WTC11 (cell line): ENCODE measurements around the gene DNASE1L3. TPM values are rescaled to one million over a fixed set of nuclear protein-coding genes. Genes with fewer than 3 reads are reported as not detected.

ENCODE experiments used
- ATAC-seq: fragments of 200-7000 bp; cut with Tn5 transposase; 2 replicates; pipeline ENCODE4 v1.10.0; 2021; ENCODE audit warnings: mild to moderate bottlenecking, moderate library complexity
- Bru-seq: library from RNA; stranded (reverse); fragments of 400-500 nt; gene quantifications from one replicate; lab custom pipeline; 2021; lab: Mats Ljungman, UMichigan
- CTCF ChIA-PET: fragments of 300-600 bp; sonication (Branson Sonifier 250); formaldehyde crosslinking; loops from one replicate; lab custom pipeline; 2021; ENCODE audit warnings: antibody characterized with exemption; lab: Charles Lee
- POLR2A ChIA-PET: fragments of 350-600 bp; sonication (Branson Sonifier 250); formaldehyde crosslinking; loops from one replicate; lab custom pipeline; 2021; ENCODE audit warnings: antibody characterized with exemption; lab: Charles Lee
- DNase-seq: peaks from one replicate; pipeline ENCODE4 v3.0.0; 2021; ENCODE audit warnings: low spot score
- H3K27ac Mint-ChIP-seq: 2 replicates; pipeline ENCODE4 v1.8.0; 2021; ENCODE audit warnings: mixed read lengths
- H3K27me3 Mint-ChIP-seq: 2 replicates; pipeline ENCODE4 v1.8.0; 2021; ENCODE audit warnings: low read depth, mild to moderate bottlenecking, moderate library complexity, mixed read lengths
- H3K36me3 Mint-ChIP-seq: 2 replicates; pipeline ENCODE4 v1.8.0; 2021; ENCODE audit warnings: mixed read lengths
- H3K4me1 Mint-ChIP-seq: 2 replicates; pipeline ENCODE4 v1.8.0; 2022; ENCODE audit warnings: mixed read lengths
- H3K4me3 Mint-ChIP-seq: 2 replicates; pipeline ENCODE4 v1.8.0; 2021; ENCODE audit warnings: mild to moderate bottlenecking, moderate library complexity, mixed read lengths
- H3K9me3 Mint-ChIP-seq: 2 replicates; pipeline ENCODE4 v1.8.0; 2021; ENCODE audit warnings: mixed read lengths
- CREB1 ChIP-seq: sonication (generic); formaldehyde crosslinking; IDR thresholded peaks from 2 replicates; pipeline ENCODE4 v1.8.0; 2023; ENCODE audit warnings: mild to moderate bottlenecking, missing genetic modification reagents
- GABPB1 ChIP-seq: sonication (generic); formaldehyde crosslinking; IDR thresholded peaks from 2 replicates; pipeline ENCODE4 v1.8.1; 2023; ENCODE audit warnings: mild to moderate bottlenecking, missing genetic modification reagents
- JUN ChIP-seq: sonication (generic); formaldehyde crosslinking; IDR thresholded peaks from 2 replicates; pipeline ENCODE4 v1.8.0; 2023; ENCODE audit warnings: mild to moderate bottlenecking, missing genetic modification reagents
- MXD4 ChIP-seq: fragments of 250-450 bp; sonication (Bioruptor Pico); IDR thresholded peaks from 2 replicates; pipeline ENCODE4 v1.8.0; 2021; ENCODE audit warnings: mild to moderate bottlenecking, moderate library complexity, borderline replicate concordance
- MYBL2 ChIP-seq: sonication (generic); formaldehyde crosslinking; IDR thresholded peaks from 2 replicates; pipeline ENCODE4 v1.8.1; 2023; ENCODE audit warnings: mild to moderate bottlenecking, moderate library complexity, missing genetic modification reagents
- SOX15 ChIP-seq: fragments of 250-450 bp; sonication (Bioruptor Pico); IDR thresholded peaks from 2 replicates; pipeline ENCODE4 v1.9.0; 2021; ENCODE audit warnings: mild to moderate bottlenecking
- SP1 ChIP-seq: sonication (generic); formaldehyde crosslinking; conservative IDR thresholded peaks from 2 replicates; pipeline ENCODE4 v1.8.1; 2022; ENCODE audit warnings: missing genetic modification reagents
- USF2 ChIP-seq: sonication (generic); formaldehyde crosslinking; IDR thresholded peaks from 2 replicates; pipeline ENCODE4 v1.8.1; 2023; ENCODE audit warnings: mild to moderate bottlenecking, missing genetic modification reagents, moderate library complexity
- ZNF138 ChIP-seq: sonication (generic); formaldehyde crosslinking; conservative IDR thresholded peaks from 2 replicates; pipeline ENCODE4 v1.8.1; 2022; ENCODE audit warnings: mild to moderate bottlenecking, moderate library complexity, missing genetic modification reagents
- ZNF317 ChIP-seq: sonication (generic); formaldehyde crosslinking; IDR thresholded peaks from 2 replicates; pipeline ENCODE4 v1.8.1; 2023; ENCODE audit warnings: low read depth, mild to moderate bottlenecking, moderate library complexity, missing genetic modification reagents, borderline replicate concordance
- long read RNA-seq, 3 experiments: library from RNA in 1 of 3; library from capped mRNA in 1 of 3; library from polyadenylated mRNA in 1 of 3; unstranded in 2 of 3; stranded (forward) in 1 of 3; transcript quantifications; one replicate each; pipeline ENCODE4 v2.0.0, GENCODE V29; 2021
- total RNA-seq: library from RNA; stranded (reverse); gene quantifications from 3 replicates; pipeline ENCODE4 v1.2.3, GENCODE V29; 2021
- TF ChIP-seq, protein P1 (sequence below): sonication (generic); formaldehyde crosslinking; IDR thresholded peaks from 2 replicates; pipeline ENCODE4 v1.8.0; 2023; ENCODE audit warnings: mild to moderate bottlenecking, missing genetic modification reagents
- TF ChIP-seq, protein P2 (sequence below): sonication (generic); formaldehyde crosslinking; conservative IDR thresholded peaks from 2 replicates; pipeline ENCODE4 v1.8.1; 2023; ENCODE audit warnings: mild to moderate bottlenecking, low read depth, missing genetic modification reagents, moderate library complexity
- TF ChIP-seq, protein P3 (sequence below): fragments of 200-600 bp; IDR thresholded peaks from 2 replicates; pipeline ENCODE4 v1.8.0; 2022; ENCODE audit warnings: antibody characterized with exemption

DNASE1L3 gene, protein sequence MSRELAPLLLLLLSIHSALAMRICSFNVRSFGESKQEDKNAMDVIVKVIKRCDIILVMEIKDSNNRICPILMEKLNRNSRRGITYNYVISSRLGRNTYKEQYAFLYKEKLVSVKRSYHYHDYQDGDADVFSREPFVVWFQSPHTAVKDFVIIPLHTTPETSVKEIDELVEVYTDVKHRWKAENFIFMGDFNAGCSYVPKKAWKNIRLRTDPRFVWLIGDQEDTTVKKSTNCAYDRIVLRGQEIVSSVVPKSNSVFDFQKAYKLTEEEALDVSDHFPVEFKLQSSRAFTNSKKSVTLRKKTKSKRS
- total RNA-seq (not detected in 3 replicates), Bru-seq, nascent RNA (not detected)
- long read RNA-seq, experiment 1 = 0 reads
- long read RNA-seq, experiment 2 = 0 reads
- long read RNA-seq, experiment 3 = 0 reads

DNA sequence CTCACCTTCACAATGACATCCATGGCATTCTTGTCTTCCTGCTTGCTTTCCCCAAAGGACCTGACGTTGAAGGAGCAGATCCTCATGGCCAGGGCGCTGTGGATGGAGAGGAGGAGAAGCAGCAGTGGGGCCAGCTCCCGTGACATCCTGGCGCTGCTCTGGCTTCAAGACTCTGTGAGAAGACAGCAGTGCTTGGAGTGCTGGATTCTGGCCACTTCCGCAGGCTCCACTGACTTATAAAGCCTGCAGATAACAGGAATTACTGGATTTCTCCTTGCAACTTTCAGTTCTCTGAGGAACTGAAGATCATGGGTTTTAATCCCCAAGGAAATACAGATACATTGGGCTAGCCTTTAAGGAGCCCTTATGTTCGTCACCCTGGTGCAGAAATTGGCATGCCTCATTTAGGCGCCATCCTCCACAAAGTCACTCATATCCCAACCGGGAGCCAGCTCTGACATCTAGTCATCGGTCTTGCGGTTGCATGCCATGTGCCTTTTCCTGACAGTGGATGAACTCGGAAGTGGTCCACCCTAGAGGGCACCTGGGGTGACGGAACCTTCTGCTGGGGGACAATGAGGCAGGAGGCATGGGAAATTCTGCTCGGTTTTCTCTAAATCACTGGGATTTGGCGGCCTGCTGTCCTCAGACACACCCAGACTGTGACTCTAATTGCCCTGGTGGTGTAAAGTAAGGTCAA, at the start of gene DNASE1L3:
DNASE1L3 (minus strand) TSS at position 212 of the 700 bp plus-strand sequence; CDS start at position 146, 66 bp downstream.
- no peaks in the 10 kb centered on the region for H3K4me1 Mint-ChIP-seq
- ChIA-PET POLR2A (no interaction called here), CTCF (interaction anchor here (0.7 to 1.7 kb wide), 4 partner anchors 23 to 95 kb away, joined by 3 to 7 read pairs (median 3); partner anchors contain the start of genes HTD2 and RPP14)
- H3K27me3 Mint-ChIP-seq = no peaks in the 10 kb centered on the region; the same call in 1 of the 2 replicates
- DNase-seq (no peak), ATAC-seq (no peak)
- H3K9me3 Mint-ChIP-seq = 0 out of 2 replicates have a peak, but pooled peaks cover 3% of the 10 kb centered on the region
- H3K4me3 Mint-ChIP-seq = no peak within 1 kb of the TSS
- H3K36me3 Mint-ChIP-seq = no peaks in the 10 kb centered on the region
- H3K27ac Mint-ChIP-seq = no peak within 1 kb of the TSS
- TF ChIP-seq ZNF317 (CRISPR knock-in tag) (no peak), MXD4 (CRISPR knock-in tag) (no peak), GABPB1 (no peak), SP1 (CRISPR knock-in tag) (no peak), MYBL2 (no peak), ZNF138 (CRISPR knock-in tag) (no peak)
- TF ChIP-seq, protein P1, sequence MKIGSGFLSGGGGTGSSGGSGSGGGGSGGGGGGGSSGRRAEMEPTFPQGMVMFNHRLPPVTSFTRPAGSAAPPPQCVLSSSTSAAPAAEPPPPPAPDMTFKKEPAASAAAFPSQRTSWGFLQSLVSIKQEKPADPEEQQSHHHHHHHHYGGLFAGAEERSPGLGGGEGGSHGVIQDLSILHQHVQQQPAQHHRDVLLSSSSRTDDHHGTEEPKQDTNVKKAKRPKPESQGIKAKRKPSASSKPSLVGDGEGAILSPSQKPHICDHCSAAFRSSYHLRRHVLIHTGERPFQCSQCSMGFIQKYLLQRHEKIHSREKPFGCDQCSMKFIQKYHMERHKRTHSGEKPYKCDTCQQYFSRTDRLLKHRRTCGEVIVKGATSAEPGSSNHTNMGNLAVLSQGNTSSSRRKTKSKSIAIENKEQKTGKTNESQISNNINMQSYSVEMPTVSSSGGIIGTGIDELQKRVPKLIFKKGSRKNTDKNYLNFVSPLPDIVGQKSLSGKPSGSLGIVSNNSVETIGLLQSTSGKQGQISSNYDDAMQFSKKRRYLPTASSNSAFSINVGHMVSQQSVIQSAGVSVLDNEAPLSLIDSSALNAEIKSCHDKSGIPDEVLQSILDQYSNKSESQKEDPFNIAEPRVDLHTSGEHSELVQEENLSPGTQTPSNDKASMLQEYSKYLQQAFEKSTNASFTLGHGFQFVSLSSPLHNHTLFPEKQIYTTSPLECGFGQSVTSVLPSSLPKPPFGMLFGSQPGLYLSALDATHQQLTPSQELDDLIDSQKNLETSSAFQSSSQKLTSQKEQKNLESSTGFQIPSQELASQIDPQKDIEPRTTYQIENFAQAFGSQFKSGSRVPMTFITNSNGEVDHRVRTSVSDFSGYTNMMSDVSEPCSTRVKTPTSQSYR (CRISPR knock-in tag) = no peak
- TF ChIP-seq, protein P2, sequence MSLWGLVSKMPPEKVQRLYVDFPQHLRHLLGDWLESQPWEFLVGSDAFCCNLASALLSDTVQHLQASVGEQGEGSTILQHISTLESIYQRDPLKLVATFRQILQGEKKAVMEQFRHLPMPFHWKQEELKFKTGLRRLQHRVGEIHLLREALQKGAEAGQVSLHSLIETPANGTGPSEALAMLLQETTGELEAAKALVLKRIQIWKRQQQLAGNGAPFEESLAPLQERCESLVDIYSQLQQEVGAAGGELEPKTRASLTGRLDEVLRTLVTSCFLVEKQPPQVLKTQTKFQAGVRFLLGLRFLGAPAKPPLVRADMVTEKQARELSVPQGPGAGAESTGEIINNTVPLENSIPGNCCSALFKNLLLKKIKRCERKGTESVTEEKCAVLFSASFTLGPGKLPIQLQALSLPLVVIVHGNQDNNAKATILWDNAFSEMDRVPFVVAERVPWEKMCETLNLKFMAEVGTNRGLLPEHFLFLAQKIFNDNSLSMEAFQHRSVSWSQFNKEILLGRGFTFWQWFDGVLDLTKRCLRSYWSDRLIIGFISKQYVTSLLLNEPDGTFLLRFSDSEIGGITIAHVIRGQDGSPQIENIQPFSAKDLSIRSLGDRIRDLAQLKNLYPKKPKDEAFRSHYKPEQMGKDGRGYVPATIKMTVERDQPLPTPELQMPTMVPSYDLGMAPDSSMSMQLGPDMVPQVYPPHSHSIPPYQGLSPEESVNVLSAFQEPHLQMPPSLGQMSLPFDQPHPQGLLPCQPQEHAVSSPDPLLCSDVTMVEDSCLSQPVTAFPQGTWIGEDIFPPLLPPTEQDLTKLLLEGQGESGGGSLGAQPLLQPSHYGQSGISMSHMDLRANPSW (CRISPR knock-in tag) = no peak
- TF ChIP-seq, protein P3, sequence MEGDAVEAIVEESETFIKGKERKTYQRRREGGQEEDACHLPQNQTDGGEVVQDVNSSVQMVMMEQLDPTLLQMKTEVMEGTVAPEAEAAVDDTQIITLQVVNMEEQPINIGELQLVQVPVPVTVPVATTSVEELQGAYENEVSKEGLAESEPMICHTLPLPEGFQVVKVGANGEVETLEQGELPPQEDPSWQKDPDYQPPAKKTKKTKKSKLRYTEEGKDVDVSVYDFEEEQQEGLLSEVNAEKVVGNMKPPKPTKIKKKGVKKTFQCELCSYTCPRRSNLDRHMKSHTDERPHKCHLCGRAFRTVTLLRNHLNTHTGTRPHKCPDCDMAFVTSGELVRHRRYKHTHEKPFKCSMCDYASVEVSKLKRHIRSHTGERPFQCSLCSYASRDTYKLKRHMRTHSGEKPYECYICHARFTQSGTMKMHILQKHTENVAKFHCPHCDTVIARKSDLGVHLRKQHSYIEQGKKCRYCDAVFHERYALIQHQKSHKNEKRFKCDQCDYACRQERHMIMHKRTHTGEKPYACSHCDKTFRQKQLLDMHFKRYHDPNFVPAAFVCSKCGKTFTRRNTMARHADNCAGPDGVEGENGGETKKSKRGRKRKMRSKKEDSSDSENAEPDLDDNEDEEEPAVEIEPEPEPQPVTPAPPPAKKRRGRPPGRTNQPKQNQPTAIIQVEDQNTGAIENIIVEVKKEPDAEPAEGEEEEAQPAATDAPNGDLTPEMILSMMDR = no peak
- TF ChIP-seq, all 79 proteins: peak for 0

DNA sequence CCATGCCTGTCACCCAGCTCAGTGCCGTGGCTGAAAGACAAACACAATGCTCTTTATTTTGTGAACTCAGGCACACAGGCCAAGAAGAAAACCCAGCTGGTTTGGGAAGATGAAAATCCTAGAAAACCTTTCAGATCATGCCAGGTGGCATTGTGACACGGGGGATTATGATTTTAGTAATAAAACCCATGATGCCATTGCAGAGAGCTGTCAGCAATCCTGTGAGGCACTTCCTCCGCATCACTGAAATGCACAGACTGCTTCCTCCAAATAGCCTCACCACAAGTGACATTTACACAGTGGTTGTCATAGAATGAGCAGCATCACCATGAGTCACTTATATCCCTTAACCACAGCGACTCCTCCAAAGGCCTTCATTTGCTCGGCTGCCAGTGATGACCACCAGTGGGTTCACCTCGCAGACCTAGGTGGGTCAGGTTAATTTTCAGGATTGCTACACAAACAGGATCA, 49.5 kb upstream of the DNASE1L3 start:
- no peaks in the 10 kb centered on the region for H3K27me3 Mint-ChIP-seq
- TF ChIP-seq CREB1 (CRISPR knock-in tag) (no peak), USF2 (no peak), JUN (CRISPR knock-in tag) (no peak), SOX15 (CRISPR knock-in tag) (no peak)
- no peaks in the 10 kb centered on the region for H3K4me1 Mint-ChIP-seq
- ChIA-PET CTCF (no interaction called here), POLR2A (no interaction called here)
- DNase-seq = no peak
- no peaks in the 10 kb centered on the region for H3K36me3 Mint-ChIP-seq
- H3K9me3 Mint-ChIP-seq = no peaks in the 10 kb centered on the region
- H3K4me3 Mint-ChIP-seq = no peak overlapping the region
- H3K27ac Mint-ChIP-seq = no peak overlapping the region
- ATAC-seq = no peak
